ENCODE data around the gene EML1.

DNA sequence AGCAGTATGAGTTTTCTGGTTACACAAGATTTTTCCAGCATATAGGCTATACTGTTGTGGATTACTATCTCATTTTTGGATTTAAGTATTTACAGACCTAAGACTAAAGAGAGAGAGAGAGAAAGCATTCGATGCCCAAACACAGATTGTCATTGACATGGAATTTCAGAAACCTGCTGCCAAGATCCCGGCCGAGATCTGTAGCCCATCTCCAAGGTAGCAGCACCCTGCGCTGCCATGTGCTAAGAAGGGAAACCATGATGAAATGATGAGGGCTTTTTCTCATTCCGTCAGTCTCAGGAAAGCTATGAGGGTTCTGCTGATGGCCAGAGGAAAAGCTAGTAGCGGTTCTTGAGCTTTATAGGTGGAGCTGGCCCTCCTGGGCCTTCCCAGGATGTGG, 136.4 kb downstream of the EML1 start:
- TF ChIP-seq CTCF (conservative IDR thresholded peaks at IDR 0.05; ENCODE audit: low read depth, low read length) (no peak), EZH2 (IDR thresholded peaks at IDR 0.05; ENCODE audit: low read length, unreplicated experiment) (no peak), EZH2phosphoT487 (IDR thresholded peaks at IDR 0.05; ENCODE audit: borderline replicate concordance, low read length) (no peak)

Measured in PC-3 (cell line).